Gastroesophageal sphincter (tissue), 3 donors: ENCODE data around the gene NUDT17.
A peak's percentile ranks its signal among the peaks of the same experiment; 100 is the strongest.

ENCODE experiments used
- CTCF ChIP-seq, 4 experiments: fragments of 200-600 bp in 2 of 4; fragments of 450-650 bp in 2 of 4; sonication (generic) in 1 of 4; IDR thresholded peaks; one replicate each; pipeline ENCODE4 v1.5.1; 2017 to 2019; ENCODE audit warnings: antibody characterized with exemption in 4 of 4, mild to moderate bottlenecking in 2 of 4, moderate library complexity in 2 of 4
- POLR2A ChIP-seq, 2 donors: fragments of 450-650 bp; IDR thresholded peaks; one replicate each; pipeline ENCODE4 v1.6.1; 2017; ENCODE audit warnings: antibody characterized with exemption in 2 of 2, mild to moderate bottlenecking in 2 of 2, moderate library complexity in 1 of 2
- POLR2AphosphoS5 ChIP-seq: sonication (generic); formaldehyde crosslinking; IDR thresholded peaks from one replicate; pipeline ENCODE4 v1.6.1; 2017; ENCODE audit warnings: antibody characterized with exemption

GRCh38 chr1:145891587-145892485 is 46.4 kb downstream of the NUDT17 start:
- TF ChIP-seq CTCF (IDR thresholded peaks at IDR 0.05) (peak; percentile 91 to 98 (median 94)), POLR2AphosphoS5 (no peak), POLR2A (IDR thresholded peaks at IDR 0.05) (no peak)
